Mucosa of rectum (tissue), 2 donors: ENCODE measurements around the gene CPN1.
"Not testable (repeated sequence)": the region's sequence is repeated elsewhere in the genome, so short reads cannot be mapped to it uniquely, and the experiment has no call there.

Experiments used
- H3K27ac ChIP-seq, 2 donors: one replicate each; pipeline ENCODE4 v1.7.0; 2013; ENCODE audit warnings: inconsistent platforms in 2 of 2, low read depth in 2 of 2, low read length in 2 of 2
- H3K27me3 ChIP-seq, 2 donors: one replicate each; pipeline ENCODE4 v1.7.0; 2013; ENCODE audit warnings: low read length in 2 of 2; ENCODE audit not compliant: control insufficient read depth in 2 of 2, insufficient read depth in 2 of 2
- H3K36me3 ChIP-seq, 2 donors: one replicate each; pipeline ENCODE4 v1.7.0; 2013; ENCODE audit warnings: low read length in 2 of 2; ENCODE audit not compliant: control insufficient read depth in 2 of 2, insufficient read depth in 2 of 2
- H3K4me1 ChIP-seq, 2 donors: one replicate each; pipeline ENCODE4 v1.7.0; 2013; ENCODE audit warnings: low read length in 2 of 2, mild to moderate bottlenecking in 1 of 2; ENCODE audit not compliant: control insufficient read depth in 2 of 2, insufficient read depth in 2 of 2
- H3K4me3 ChIP-seq, 2 donors: one replicate each; pipeline ENCODE4 v1.7.0; 2013; ENCODE audit warnings: low read length in 2 of 2
- H3K9ac ChIP-seq, 2 donors: one replicate each; pipeline ENCODE4 v1.7.0; 2013; ENCODE audit warnings: low read length in 2 of 2, low read depth in 1 of 2, mild to moderate bottlenecking in 1 of 2
- H3K9me3 ChIP-seq, 2 donors: one replicate each; pipeline ENCODE4 v1.7.0; 2013; ENCODE audit warnings: low read length in 2 of 2; ENCODE audit not compliant: control insufficient read depth in 2 of 2
- donor health status: healthy.
- donor health status: Normal muscosa, but diverticular disease.

CPN1 gene

GRCh38 chr10:100114460-100114859 lies 32.8 kb upstream of the CPN1 start:
- Histone ChIP-seq H3K27me3 (peaks cover 0 to 3% of the 10 kb centered on the region in 2 donors), H3K4me1 (no peaks in the 10 kb centered on the region), H3K36me3 (no peaks in the 10 kb centered on the region), H3K27ac (no peak overlapping the region), H3K9ac (no peak overlapping the region), H3K4me3 (no peak overlapping the region), H3K9me3 (no peaks in the 10 kb centered on the region)

GRCh38 chr10:100109670-100110069 lies 28.0 kb upstream of the CPN1 start:
- Histone ChIP-seq H3K36me3 (no peaks in the 10 kb centered on the region), H3K27me3 (peaks cover 0 to 1% of the 10 kb centered on the region in 2 donors), H3K4me1 (no peaks in the 10 kb centered on the region), H3K27ac (no peak overlapping the region), H3K9me3 (peaks cover 0 to 1% of the 10 kb centered on the region in 2 donors), H3K9ac (no peak overlapping the region), H3K4me3 (no peak overlapping the region)

DNA sequence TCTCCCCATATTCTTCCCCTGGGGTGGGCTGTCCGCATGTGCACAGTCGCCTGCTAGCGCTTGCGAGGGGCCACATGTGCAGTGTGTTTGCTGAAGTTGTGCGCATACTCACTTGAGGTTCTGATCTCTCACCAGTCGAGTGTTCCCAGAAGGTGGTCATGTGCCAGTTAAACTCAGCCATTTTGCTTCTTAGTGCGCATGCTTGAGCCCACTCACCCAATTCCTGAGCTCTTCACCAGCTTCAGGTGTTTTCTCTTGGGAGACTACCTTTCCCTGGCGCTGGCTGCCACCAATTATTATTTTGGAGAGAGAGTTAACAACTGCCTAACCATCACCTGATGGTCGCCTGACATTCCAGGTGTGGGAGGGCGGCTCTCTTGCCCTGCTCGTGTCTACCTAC lies 25.2 kb upstream of the CPN1 start:
- no peak overlapping the region for H3K4me3 ChIP-seq
- no peak overlapping the region for H3K27ac ChIP-seq
- peaks cover 0 to 1% of the 10 kb centered on the region in 2 donors for H3K27me3 ChIP-seq
- no peaks in the 10 kb centered on the region for H3K36me3 ChIP-seq
- H3K9ac ChIP-seq = no peak overlapping the region
- no peaks in the 10 kb centered on the region for H3K4me1 ChIP-seq
- peaks cover 0 to 4% of the 10 kb centered on the region in 2 donors for H3K9me3 ChIP-seq

- H3K36me3 ChIP-seq = no peaks in the 10 kb centered on the region
- H3K27ac ChIP-seq = no peak overlapping the region
- H3K4me3 ChIP-seq = no peak overlapping the region
- H3K4me1 ChIP-seq = no peaks in the 10 kb centered on the region
- H3K27me3 ChIP-seq = peaks cover 0 to 3% of the 10 kb centered on the region in 2 donors
- H3K9ac ChIP-seq = no peak overlapping the region
- H3K9me3 ChIP-seq = peaks cover 0 to 4% of the 10 kb centered on the region in 2 donors
Observed at GRCh38 chr10:100104300-100104699, 22.6 kb upstream of the CPN1 start.

GRCh38 chr10:100103581-100103980 lies 21.9 kb upstream of the CPN1 start:
- no peak overlapping the region for H3K27ac ChIP-seq

GRCh38 chr10:100101192-100102076 lies 19.8 kb upstream of the CPN1 start:
- Histone ChIP-seq H3K9ac (no peak overlapping the region), H3K9me3 (peaks cover 3 to 4% of the 10 kb centered on the region in 2 donors)

More at GRCh38 chr10:100103581-100103980, 21.9 kb upstream of the CPN1 start:
- H3K9ac ChIP-seq = no peak overlapping the region
- H3K4me1 ChIP-seq = no peaks in the 10 kb centered on the region
- H3K27me3 ChIP-seq = peaks cover 0 to 3% of the 10 kb centered on the region in 2 donors
- H3K4me3 ChIP-seq = no peak overlapping the region
- H3K36me3 ChIP-seq = no peaks in the 10 kb centered on the region
- peaks cover 0 to 4% of the 10 kb centered on the region in 2 donors for H3K9me3 ChIP-seq

DNA sequence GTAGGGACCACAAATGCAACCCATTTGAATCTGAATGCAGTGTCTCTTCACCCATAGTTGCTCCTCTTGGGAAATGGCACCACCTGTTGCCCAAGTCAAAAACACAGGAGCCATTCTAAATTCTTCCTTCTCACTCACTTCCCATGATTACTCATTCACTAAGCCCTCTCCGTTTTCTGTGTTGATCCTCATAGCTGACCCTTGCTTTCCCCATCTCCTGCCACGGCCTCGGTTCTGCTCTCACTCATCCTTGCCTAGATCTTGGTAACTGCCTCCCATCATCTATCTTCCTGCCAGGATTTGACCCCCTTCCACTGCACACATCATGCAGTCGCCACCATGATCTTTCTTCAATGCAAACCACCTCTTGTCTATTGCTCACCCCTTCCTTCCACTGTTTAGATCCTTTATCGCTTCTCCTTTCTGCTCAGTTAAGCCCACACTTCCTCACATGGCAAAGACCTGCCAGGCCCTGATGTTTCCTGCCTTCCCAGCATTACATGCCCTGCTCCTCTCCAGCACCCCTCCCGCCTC lies 19.0 kb upstream of the CPN1 start:
- Histone ChIP-seq H3K27ac (no peak overlapping the region), H3K4me3 (no peak overlapping the region), H3K4me1 (no peaks in the 10 kb centered on the region), H3K9me3 (peaks cover 3 to 4% of the 10 kb centered on the region in 2 donors), H3K9ac (no peak overlapping the region), H3K27me3 (peaks cover 0 to 2% of the 10 kb centered on the region in 2 donors), H3K36me3 (no peaks in the 10 kb centered on the region)

More at GRCh38 chr10:100101192-100102076, 19.8 kb upstream of the CPN1 start:
- H3K36me3 ChIP-seq = no peaks in the 10 kb centered on the region
- H3K4me1 ChIP-seq = no peaks in the 10 kb centered on the region
- H3K27ac ChIP-seq = no peak overlapping the region
- no peak overlapping the region for H3K4me3 ChIP-seq
- H3K27me3 ChIP-seq = peaks cover 0 to 2% of the 10 kb centered on the region in 2 donors

GRCh38 chr10:100089241-100089640 lies 7.6 kb upstream of the CPN1 start:
- Histone ChIP-seq H3K27ac (no peak overlapping the region), H3K9ac (no peak overlapping the region), H3K4me3 (no peak overlapping the region), H3K27me3 (no peaks in the 10 kb centered on the region), H3K36me3 (no peaks in the 10 kb centered on the region), H3K9me3 (no peaks in the 10 kb centered on the region), H3K4me1 (no peaks in the 10 kb centered on the region)

DNA sequence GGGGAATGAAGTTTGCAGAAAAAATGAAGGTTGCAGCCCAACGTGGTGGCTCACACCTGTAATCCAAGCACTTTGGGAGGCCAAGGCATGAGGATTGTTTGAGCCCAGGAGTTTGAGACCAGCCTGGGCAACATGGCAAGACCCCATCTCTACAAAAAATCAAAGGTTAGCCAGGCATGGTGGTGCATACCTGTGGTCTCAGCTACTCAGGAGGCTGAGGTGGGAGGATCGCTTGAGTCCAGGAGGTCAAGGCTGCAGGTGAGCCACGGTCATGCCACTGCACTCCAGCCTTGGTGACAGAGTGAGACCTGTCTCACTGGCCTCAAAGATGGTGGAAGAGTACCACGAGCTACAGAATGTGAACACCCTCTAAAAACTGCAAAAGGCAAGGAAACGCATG lies 5.0 kb upstream of the CPN1 start:
- not testable (repeated sequence) for H3K4me1 ChIP-seq, H3K36me3 ChIP-seq, H3K9ac ChIP-seq, H3K4me3 ChIP-seq, H3K27ac ChIP-seq, H3K9me3 ChIP-seq, H3K27me3 ChIP-seq

- Histone ChIP-seq H3K4me3 (no peak overlapping the region), H3K4me1 (peaks cover 0 to 5% of the 10 kb centered on the region in 2 donors), H3K9me3 (no peaks in the 10 kb centered on the region), H3K36me3 (no peaks in the 10 kb centered on the region), H3K9ac (no peak overlapping the region), H3K27ac (no peak overlapping the region), H3K27me3 (no peaks in the 10 kb centered on the region)
Observed at GRCh38 chr10:100085596-100085995, 3.9 kb upstream of the CPN1 start.
